Heart left ventricle (tissue), 13 donors: ENCODE data around the gene CACNA1C.

Experiments used
- POLR2A ChIP-seq, 2 donors: fragments of 450-650 bp; IDR thresholded peaks; one replicate each; pipeline ENCODE4 v1.6.1; 2017; ENCODE audit warnings: antibody characterized with exemption in 2 of 2, mild to moderate bottlenecking in 2 of 2, moderate library complexity in 2 of 2
- TF ChIP-seq, protein P1 (sequence below), 12 donors: fragments of 200-600 bp; sonication (generic) in 4 of 12; IDR thresholded peaks; one replicate each; pipeline versions ENCODE4 v1.5.0 to v1.8.0; 2018 to 2022; ENCODE audit warnings: antibody characterized with exemption in 12 of 12, mild to moderate bottlenecking in 5 of 12
- donor health status: ischemic (EF 13 %, LVEDD 7.1; RV severe dilation, severe dysfunction).
- donor health status: DM: no; HTN: yes; CAD: no.
- donor health status: DM: no; HTN: no; CAD: no.
- donor health status: ischemic (EF 25% LVEDD 6.9; RV normal size, moderate dysfunction).
- donor health status: ischemic (EF 25% LVEDD 5.7; RV mildly dilated, moderate dysfunction).
- donor health status: ischemic (EF 35%, LVEDD 5.7; RV mildly dilated, moderate dysfunction).
- donor health status: nonischemic (EF 11% LVEDD 7.7; RV severe dilation, severe dysfunction).
- donor health status: DM: yes; HTN: yes; CAD: no.
- donor health status: PGD.
- donor health status: ischemic (EF 29% LVEDD 5.4; RV normal size, mild dysfunction).
- donor health status: nonischemic (EF 23%, LVEDD 6.1; RV moderate dilation, normal function).

DNA sequence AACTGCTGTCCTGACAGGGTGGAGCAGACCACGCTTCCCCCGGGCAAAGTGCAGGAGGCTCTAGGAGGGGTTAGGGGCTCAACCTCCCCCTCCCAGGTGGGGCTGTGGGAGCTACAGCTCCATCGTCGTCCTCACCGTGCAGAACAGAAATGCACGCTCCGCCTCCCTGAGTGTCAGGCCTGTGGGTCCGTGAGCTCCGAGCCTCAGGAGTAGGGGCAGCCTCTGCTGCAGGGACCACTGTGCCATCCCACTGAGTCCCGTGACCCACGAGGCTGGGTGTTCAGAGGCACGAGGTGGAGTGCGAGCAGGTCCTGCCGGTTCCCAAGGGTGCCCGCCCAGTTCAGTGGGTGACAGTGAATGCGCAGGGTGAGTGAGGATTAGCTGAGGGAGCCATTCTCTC lies 48.6 kb downstream of the CACNA1C start:
- TF ChIP-seq, protein P1, sequence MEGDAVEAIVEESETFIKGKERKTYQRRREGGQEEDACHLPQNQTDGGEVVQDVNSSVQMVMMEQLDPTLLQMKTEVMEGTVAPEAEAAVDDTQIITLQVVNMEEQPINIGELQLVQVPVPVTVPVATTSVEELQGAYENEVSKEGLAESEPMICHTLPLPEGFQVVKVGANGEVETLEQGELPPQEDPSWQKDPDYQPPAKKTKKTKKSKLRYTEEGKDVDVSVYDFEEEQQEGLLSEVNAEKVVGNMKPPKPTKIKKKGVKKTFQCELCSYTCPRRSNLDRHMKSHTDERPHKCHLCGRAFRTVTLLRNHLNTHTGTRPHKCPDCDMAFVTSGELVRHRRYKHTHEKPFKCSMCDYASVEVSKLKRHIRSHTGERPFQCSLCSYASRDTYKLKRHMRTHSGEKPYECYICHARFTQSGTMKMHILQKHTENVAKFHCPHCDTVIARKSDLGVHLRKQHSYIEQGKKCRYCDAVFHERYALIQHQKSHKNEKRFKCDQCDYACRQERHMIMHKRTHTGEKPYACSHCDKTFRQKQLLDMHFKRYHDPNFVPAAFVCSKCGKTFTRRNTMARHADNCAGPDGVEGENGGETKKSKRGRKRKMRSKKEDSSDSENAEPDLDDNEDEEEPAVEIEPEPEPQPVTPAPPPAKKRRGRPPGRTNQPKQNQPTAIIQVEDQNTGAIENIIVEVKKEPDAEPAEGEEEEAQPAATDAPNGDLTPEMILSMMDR (IDR thresholded peaks at IDR 0.05): no peak
- TF ChIP-seq POLR2A (IDR thresholded peaks at IDR 0.05): no peak
